Measurements from ENCODE around the gene MRPS23.

- TF ChIP-seq CTCF (conservative IDR thresholded peaks at IDR 0.05; ENCODE audit: low read depth, low read length) (no peak), EZH2 (IDR thresholded peaks at IDR 0.05; ENCODE audit: low read length, unreplicated experiment) (no peak)
Observed at GRCh38 chr17:57858838-57859237, 9.0 kb upstream of the MRPS23 start.
